ENCODE measurements around the gene CEP85L. TPM values are rescaled to one million over a fixed set of nuclear protein-coding genes. Genes with fewer than 3 reads are reported as not detected.

Gene CEP85L
- total RNA-seq, 1 donor from 2014 or later: 9.1 TPM

DNA sequence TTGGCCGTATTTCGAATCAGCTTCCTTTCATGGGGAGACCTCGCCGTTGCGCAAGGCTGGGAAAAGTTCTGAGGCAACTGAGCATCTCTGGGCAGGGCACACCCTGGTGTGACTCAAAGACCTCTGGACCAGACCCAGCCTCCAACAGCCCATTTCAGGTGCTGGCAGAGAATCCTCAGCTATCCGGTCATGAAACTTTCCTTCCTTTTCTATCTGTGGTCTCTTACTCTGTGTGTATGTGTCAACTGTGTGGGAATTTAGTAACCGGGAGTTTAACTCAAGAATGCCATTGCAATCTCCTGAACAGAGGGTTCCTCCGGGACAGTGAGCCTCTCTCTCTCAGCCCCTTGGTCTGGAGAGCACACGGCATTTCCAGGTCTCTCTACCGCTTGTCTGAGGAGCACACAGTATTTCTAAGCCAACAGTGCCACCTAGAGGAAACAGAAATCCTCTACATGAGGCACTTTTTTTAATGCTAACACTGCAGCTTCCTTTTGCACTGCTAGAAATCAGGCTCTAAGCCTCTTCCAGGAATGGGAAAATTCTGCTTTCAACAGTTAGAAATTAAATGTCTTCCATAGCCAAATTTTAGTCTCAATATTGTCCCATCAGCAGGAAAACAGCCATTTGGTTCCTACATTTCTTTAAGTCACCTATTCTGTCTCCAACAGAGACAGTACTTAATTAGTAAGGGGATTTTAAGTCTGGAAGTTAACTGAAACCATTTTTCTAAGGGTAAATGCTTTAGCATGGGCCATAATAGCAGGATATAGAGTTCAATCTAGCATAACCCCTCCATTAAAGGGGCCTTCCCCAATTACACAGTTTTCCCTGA is 70.6 kb downstream of the CEP85L start:
- peak; percentile 29 for DNase-seq (ENCODE audit: low read depth, low spot score)

DNA sequence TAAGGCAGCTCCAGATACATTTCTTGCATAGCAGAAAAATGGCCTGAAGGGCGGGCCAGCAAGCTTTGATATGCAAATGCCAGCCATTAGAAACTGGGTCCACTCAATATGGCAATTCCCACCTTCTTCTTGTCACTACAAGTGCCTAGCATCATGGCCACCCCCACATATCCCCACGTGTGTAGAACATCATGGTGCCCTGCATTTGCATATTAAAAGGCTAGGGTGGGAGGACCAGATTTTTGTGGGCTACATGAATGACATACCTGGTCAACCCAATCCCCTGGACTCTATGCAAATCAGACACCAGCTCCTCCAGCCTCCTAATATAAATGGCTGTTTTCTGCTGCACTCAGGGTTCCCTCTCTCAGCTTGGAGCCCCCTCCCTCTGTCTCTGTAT is 71.6 kb downstream of the CEP85L start:
- no peak for DNase-seq (ENCODE audit: low read depth, low spot score)

DNA sequence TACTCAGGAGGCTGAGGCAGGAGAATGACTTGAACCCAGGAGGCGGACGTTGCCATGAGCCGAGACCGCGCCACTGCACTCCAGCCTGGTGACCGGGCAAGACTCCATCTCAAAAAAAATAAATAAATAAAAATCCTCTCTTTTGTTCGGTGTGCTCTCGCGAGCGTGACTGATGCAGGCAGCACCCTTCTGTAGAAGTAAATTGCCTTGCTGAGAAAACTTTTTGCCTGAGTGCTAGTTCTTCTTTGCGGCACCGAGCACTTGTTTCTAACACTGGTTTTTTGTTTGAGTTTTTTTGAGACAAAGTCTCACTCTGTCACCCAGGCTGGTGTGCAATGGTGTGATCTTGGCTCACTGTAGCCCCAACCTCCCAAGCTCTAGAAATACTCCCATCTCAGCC is 72.8 kb downstream of the CEP85L start:
- no peak for DNase-seq (ENCODE audit: low read depth, low spot score)

DNA sequence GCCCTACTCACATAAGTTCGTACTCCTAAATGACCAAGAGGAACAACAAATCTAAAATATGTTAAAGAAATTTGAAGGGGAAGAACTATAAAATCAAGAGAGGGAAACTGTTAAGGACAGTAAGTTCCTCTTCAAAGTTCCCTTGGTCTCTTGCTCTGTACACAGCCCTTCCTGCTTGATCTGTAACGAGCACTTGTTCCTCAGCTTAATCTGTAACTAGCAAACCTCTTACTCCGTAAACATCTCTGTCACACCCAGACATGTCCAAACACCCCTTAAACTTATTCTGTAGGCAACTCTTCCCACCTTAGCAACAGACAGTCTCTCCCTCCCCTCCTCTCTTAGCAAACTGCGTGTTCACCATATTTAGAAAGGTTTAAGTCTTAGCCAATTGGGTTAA is 73.4 kb downstream of the CEP85L start:
- no peak for DNase-seq (ENCODE audit: low read depth, low spot score)

DNA sequence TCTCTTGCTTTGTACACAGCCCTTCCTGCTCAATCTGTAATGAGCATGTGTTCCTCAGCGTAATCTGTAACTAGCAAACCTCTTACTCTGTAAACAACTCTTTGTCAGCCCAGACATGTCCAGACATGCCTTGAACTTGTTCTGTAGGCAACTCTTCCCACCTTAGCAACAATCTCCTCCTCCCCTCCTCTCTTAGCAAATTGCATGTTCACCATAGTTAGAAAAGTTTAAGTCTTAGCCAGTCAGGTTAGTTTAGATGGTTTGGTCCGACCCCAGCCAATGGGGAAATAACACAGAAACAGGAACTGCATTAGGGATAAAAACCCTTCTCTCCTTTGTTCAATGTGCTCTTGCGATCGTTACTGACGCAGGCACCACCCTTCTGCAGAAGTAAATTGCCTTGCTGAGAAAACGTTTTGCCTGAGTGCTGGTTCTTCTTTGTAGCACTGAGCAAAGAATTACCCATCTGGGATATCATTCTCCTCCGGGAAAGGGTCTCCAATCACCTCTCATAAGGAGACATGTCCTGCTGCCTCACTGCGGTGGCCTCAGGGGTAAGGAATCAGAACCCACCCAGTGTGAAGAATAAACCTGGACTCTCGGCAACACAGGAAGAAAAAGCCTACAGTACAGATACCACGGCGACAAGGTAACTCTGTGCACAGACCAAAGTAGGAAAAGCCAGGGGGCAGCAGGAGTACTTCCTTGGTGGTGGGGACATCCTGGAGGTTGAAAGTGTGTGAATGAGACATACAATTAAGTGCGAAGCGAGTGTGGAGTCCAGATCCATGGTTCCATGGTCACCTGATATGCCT is 77.1 kb downstream of the CEP85L start:
- DNase-seq (ENCODE audit: low read depth, low spot score): no peak

DNA sequence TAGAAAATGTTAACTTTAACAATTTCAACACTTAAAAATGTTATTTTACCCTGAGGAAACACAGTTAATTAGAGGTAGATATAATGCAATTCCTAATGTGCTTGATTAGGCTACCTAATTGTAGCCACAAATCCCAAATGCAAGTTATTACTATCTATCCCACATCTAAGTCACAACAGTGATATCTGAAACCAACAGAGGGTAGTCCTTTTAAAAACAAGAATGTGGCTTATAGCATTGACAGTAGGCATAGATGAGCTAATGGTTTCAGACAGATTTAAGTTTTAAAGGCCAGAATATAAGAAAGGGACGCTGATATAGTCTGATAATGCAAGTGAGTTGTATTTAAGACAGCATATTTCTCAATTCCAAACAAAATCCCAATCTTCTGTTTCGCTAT is 80.3 kb downstream of the CEP85L start:
- DNase-seq (ENCODE audit: low read depth, low spot score): no peak

DNA sequence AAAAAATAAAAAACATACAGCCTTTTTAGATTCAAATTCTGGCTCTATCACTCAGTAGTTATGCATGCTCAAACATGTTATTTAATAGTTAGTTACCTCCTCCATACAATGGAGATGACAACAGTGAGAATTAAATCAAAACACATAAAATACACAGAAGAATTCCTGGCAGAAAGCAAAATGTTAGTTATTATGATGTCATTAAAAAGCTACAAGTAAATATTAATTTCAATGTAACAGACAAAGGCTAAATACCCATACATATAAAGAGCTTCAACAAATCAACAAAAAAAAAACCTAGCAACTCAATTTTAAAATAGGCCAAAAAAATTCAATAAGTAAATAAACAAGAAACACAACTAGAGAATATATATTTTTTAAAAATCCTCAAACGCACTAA is 81.9 kb downstream of the CEP85L start:
- DNase-seq (ENCODE audit: low read depth, low spot score): no peak

DNA sequence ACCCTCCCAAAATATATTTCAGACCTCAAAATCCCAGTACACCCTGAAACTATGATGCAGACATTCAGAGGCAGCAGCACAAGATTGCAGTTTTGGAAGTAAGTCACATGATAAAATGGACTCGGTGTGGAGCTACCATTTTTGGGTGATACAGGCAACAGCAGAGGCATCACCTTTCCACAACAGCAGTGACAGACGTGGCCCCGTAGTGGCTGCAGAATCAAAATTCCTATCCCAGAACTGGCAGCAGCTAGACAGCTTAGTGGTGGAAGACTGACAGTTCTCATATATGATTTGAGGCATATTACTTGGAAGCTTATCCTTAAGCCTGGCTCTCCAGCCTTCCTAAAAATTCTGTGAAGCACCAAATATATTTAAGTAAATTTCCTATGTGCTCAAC is 83.4 kb downstream of the CEP85L start:
- DNase-seq (ENCODE audit: low read depth, low spot score): no peak

DNA sequence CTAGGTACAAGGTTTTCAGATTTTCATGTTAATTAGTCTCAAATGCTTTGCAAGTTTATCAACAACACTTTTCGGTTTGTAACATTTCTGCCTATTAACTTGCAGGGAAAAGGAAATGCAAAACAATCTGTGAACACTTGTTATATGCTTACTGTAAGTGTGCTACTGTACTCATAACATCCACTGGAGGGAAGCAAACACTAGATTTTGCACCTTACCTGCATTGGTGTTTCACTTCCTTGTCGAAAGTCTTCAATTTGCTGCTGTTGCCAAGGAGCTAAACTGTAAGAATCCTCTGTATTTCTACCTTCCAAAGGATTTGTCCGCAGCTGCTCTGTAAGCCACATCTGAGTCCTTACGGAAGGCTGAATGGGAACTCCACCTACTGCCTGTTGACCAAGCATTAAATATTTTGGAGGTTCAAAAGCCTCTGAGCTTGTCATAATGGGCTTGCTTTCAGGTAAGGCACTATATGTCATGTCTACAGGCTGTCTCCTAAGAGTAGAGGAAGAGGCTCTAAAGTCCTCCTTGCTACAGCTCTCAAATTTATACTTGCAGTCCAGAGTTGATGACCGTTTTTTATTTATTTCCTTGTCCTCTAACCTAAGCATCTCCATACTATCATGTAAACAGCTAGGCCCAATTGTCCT is 86.0 kb downstream of the CEP85L start:
- no peak for DNase-seq (ENCODE audit: low read depth, low spot score)

DNA sequence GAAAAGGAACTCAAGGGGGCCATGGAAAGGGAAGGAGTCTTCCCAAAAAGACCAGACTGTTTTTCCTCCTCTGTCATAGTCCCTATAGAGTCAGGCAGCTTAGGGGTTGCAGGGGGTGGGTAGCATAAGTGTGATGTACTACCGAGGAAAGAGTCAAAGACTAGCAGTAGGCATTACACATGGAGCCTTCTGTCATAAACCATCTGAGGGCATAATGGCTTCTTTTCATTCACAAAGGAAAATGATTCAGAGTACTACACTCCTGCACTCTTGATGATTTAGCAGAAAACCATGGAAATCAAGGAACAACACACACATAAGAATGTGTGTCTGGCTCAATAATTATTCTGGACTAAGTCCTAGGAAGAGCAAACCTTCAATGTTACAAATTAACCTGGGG is 88.4 kb downstream of the CEP85L start:
- DNase-seq (ENCODE audit: low read depth, low spot score): no peak

DNA sequence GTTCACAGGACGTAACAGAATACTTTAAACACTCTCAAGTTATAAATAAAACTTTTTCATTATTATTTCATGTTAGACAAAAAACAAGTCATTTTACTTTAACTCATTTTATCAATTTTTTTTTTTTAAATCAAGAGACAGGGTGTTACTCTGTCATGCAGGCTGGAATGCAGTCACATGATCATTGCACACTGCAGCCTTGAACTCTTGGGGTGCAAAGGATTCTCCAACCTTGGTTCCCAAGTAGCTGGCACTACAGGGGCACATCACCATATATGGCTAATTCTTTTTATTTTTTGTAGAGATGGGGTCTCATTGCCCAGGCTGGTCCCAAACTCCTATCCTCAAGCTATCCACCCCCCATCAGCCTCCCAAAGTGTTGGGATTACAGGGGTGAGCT is 89.1 kb downstream of the CEP85L start:
- no peak for DNase-seq (ENCODE audit: low read depth, low spot score)

DNA sequence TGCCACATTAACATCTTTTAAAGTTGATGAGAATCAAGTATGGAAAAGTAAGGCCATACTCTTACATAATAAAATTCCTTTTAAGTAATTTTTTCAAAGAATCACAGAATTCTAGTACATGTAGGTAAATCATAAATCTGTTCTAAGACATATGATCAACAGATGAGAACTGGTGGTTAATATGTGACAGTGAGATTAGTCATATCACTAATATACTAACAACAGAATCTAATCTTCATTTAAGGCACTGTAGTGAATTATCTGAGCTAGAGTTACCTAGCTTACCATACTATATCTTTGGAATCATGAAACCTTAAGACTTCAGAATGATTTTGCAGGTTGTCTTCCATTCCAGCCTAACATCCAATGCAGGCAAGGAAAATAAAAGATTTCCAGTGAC is 91.7 kb downstream of the CEP85L start:
- DNase-seq (ENCODE audit: low read depth, low spot score): no peak

DNA sequence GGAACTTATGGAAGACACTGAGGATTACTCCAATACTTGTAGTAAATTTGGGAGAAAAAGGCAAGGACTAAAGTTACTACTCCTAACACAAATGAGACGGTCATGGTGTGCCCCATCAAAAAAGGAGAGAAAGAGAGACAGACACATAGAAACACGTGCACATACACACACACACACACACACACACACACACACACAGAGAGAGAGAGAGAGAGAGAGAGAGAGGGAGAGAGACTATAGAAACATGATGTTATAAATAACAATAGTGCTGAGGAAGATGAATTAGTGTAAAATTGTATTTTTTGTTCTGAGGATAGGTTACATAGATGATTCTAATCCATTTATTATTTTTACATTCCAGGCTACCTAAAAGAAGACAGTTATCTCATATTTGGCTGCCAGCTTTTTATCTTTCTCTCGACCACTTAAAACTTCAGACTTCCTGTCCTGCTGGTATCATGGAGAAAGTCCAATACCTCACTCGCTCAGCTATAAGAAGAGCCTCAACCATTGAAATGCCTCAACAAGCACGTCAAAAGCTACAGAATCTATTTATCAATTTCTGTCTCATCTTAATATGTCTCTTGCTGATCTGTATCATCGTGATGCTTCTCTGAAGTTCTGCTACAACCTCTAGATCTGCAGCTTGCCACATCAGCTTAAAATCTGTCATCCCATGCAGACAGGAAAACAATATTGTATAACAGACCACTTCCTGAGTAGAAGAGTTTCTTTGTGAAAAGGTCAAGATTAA is 92.8 kb downstream of the CEP85L start:
- no peak for DNase-seq (ENCODE audit: low read depth, low spot score)

DNA sequence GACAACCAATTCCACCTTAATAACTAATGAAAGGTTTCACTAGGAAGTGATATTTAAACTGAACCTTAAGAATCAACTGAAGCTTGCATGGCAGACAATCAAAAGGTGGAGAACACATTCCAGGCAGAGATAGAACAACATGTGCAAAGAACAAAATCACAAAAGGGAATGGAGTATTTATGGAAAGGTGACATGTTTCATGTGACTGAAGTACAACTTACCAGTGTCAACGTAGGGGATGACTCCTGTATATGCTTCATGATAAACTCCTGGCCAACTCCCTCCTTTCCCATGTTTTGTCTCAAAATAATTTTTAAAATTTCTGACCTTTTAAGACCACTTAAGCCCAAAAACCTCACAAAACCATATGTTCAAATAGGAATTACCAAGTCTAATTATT is 96.7 kb downstream of the CEP85L start:
- no peak for DNase-seq (ENCODE audit: low read depth, low spot score)

DNA sequence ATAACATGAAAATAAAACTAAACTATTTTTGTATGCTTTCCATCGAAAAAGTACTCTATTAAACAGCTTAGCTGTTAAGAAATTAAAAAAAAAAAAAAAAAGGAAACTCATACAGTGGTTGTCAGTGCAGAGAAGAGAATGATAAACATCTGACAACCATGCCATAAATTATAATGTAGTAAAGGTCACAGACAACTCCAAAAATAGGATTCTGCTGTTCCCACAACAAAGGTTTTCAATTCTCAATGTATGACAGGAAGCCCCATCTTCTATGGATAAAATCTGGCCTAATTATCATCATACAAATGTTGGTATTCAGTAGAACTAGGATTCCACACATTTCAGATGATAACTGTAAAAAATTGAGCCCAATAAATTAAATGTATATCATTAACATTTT is 98.3 kb downstream of the CEP85L start:
- DNase-seq (ENCODE audit: low read depth, low spot score): no peak

DNA sequence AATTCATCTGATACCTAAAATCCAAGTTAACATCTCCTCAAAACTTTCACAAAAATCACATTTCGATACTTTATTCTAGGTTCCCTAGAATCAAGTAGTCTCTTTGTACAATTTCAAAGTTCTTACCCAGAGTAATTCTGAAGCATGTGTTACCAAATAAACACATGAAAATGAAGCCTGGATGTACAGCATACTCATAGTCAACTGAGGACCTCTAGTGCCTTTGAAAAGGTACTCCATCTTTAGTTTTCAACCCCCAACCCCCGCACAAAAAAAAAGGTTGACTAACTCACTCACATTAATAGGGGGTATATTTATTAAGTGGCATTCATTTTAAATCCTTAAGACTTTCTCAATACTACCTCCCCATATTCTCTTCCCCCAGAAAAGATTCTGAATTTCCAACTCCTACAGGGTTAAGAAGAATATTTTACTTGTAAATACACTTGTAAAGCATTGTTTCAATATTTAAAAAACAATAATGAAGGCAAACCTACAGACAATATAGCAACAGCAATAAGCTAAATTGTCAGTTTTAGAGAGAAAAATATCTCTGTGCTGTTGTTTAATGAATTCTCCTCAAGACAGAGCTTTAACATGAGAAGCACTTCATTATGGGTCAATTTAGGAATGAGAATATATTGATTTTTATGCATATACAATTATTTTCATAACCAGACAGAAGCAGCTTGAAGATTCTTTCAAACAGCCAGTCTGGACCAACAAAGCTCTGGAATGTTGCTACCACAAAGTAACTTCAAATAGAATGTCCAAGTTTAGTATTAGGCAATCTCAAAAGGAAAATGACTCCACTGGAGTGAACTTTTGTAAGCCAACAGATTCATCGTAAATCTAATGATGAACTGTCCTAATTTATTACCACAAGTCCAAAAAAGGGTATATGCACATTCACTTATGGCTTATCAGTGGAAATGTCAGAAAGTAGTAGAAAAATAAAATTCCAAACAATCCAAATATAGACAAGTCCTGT is 100.0 kb downstream of the CEP85L start:
- peak; percentile 20 for DNase-seq (ENCODE audit: low read depth, low spot score)

DNA sequence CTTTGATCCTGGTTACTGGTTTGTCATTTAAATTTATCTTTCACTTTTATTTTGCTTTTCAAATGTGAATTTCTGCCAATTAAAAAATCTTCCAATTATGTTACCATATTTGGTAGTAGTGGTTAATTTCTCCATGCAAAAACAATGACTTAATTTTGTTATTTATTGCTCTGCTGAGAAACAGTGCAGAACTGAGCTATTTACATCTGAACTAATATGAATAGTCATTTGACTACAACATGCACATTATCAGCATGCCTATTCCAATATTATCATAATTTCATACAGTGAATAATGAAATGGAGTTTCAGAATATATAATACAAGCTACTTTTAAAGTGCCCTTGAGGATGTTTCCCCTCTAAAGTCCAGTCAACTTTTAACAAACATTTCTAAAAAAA is 102.8 kb downstream of the CEP85L start:
- DNase-seq (ENCODE audit: low read depth, low spot score): no peak

DNA sequence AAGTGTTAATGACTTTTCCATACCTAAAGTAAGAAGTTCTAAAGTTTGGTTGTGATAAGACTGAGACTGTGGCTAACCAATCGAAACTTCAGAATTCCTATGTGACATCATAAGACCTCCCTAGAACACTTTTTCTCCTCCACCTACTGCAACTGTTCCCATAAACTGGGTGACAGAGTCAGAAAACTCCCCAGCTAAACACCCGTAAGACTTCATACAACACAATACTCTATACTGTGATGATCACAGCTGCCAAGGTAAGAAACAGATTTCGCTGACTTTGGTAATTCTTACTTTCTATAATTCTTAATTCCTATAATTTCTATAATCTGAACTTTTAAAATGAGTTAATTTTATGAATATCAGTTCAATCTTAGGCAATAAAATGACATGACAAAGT is 103.3 kb downstream of the CEP85L start, which contains the start of gene PLN:
Gene PLN (plus strand): TSS at position 161 of the 400 bp plus-strand sequence. CDS start 10,626 bp downstream, outside the sequence.
- DNase-seq (ENCODE audit: low read depth, low spot score): no peak

DNA sequence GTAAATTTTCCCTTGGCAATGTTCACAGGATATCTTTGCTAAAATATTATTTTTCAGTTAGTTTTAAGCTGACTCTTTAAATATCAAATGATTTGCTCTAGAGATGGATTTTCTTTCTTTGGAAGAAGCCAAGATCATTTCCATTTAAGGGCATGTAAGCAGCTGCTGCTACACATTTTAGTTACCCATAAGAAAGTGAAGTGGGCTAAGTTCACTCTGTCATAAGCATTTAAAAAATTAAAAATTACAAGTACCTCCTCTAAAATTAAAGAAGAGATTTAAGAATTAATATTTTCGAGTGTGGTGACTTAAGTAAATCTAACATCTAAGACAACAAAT is 104.5 kb downstream of the CEP85L start:
- DNase-seq (ENCODE audit: low read depth, low spot score): no peak

DNA sequence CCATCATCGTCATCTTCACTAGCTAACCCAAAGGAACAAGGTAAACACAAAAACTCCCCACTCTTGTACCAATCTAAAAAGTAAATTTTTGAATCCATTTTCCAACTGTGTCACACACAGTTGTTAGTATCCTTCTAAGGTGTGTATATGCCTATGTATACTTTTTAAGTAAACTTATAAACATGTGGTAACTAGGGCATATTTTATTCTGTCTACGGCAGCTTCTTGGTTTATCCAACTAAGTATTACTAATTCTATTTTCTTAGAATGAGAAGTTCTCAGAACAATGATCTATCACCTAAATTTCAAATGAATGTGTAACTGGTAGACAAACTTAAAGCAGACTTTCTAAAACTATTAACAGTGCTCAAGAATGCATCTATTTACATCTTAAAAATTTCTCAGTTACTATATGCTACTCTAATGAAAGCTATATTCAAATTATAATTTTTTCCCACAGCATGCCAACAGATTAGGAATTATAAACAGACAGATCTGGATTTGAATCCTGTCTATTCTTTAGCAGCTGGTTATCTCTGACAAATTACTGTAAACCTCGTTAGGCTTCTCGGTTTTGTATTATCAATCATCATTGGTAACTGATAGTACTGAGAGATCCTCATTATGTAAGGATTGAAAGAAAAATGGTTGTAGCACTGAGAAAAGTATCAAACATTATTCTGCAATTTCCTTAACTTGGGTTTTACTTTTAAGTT is 105.1 kb downstream of the CEP85L start:
- DNase-seq (ENCODE audit: low read depth, low spot score): no peak

All from pulmonary artery endothelial cell (primary cell).